ENCODE data around the gene ARL10.

DNA sequence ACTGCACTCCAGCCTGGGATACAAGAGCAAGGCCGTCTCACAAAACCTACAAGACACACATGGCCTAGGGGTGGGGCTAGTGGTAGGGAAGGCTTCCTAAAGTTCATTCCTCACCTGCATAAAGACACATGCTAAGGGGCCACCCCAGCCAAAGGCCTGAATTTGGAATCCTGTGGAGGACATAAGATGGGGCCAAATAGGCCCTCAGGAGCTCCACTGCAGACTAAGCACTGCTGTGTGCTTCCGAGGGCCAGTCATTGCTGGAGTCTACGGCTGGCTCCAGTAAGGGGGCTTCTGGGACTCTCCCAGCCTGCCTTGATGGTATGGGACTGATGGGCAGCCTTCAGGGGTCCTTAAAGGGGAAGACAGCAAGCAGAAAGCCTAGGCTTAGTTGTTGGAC is 17.4 kb downstream of the ARL10 start:
- TF ChIP-seq SP1 (IDR thresholded peaks at IDR 0.05; ENCODE audit: low read depth) (no peak), POLR2A (IDR thresholded peaks at IDR 0.05; ENCODE audit: borderline replicate concordance, extremely low read depth, insufficient read depth, insufficient read length) (no peak), RAD21 (IDR thresholded peaks at IDR 0.05; ENCODE audit: low read depth) (no peak)
- TF ChIP-seq, protein P1, sequence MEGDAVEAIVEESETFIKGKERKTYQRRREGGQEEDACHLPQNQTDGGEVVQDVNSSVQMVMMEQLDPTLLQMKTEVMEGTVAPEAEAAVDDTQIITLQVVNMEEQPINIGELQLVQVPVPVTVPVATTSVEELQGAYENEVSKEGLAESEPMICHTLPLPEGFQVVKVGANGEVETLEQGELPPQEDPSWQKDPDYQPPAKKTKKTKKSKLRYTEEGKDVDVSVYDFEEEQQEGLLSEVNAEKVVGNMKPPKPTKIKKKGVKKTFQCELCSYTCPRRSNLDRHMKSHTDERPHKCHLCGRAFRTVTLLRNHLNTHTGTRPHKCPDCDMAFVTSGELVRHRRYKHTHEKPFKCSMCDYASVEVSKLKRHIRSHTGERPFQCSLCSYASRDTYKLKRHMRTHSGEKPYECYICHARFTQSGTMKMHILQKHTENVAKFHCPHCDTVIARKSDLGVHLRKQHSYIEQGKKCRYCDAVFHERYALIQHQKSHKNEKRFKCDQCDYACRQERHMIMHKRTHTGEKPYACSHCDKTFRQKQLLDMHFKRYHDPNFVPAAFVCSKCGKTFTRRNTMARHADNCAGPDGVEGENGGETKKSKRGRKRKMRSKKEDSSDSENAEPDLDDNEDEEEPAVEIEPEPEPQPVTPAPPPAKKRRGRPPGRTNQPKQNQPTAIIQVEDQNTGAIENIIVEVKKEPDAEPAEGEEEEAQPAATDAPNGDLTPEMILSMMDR (IDR thresholded peaks at IDR 0.05 in 2 of 3, conservative IDR thresholded peaks at IDR 0.05 in 1 of 3; ENCODE audit: borderline replicate concordance in 1 of 3, insufficient read depth in 1 of 3, low read depth in 2 of 3, low read length in 2 of 3) = no peak
- TF ChIP-seq, protein P2, sequence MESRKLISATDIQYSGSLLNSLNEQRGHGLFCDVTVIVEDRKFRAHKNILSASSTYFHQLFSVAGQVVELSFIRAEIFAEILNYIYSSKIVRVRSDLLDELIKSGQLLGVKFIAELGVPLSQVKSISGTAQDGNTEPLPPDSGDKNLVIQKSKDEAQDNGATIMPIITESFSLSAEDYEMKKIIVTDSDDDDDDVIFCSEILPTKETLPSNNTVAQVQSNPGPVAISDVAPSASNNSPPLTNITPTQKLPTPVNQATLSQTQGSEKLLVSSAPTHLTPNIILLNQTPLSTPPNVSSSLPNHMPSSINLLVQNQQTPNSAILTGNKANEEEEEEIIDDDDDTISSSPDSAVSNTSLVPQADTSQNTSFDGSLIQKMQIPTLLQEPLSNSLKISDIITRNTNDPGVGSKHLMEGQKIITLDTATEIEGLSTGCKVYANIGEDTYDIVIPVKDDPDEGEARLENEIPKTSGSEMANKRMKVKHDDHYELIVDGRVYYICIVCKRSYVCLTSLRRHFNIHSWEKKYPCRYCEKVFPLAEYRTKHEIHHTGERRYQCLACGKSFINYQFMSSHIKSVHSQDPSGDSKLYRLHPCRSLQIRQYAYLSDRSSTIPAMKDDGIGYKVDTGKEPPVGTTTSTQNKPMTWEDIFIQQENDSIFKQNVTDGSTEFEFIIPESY (IDR thresholded peaks at IDR 0.05; ENCODE audit: extremely low read depth, insufficient replicate concordance, low read length) = no peak
- TF ChIP-seq, protein P3, sequence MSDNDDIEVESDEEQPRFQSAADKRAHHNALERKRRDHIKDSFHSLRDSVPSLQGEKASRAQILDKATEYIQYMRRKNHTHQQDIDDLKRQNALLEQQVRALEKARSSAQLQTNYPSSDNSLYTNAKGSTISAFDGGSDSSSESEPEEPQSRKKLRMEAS (IDR thresholded peaks at IDR 0.05) = no peak
